HCT116 (cell line): ENCODE measurements around the gene FOXL2NB.

Source experiments
- CEBPB ChIP-seq: IDR thresholded peaks from 2 replicates; pipeline ENCODE4 v1.6.1; 2012; ENCODE audit warnings: low read depth
- ELF1 ChIP-seq: IDR thresholded peaks from 2 replicates; pipeline ENCODE4 v1.6.1; 2012; ENCODE audit warnings: low read depth, borderline replicate concordance
- EZH2phosphoT487 ChIP-seq: fragments of 200-600 bp; IDR thresholded peaks from 2 replicates; pipeline ENCODE4 v1.6.1; 2018; ENCODE audit warnings: antibody characterized with exemption, borderline replicate concordance
- POLR2A ChIP-seq: IDR thresholded peaks from 2 replicates; pipeline ENCODE4 v1.7.0; 2011; ENCODE audit warnings: borderline replicate concordance; ENCODE audit not compliant: insufficient read depth, insufficient read length; ENCODE audit errors: extremely low read depth
- POLR2AphosphoS5 ChIP-seq: IDR thresholded peaks from 2 replicates; pipeline ENCODE4 v1.6.1; 2011; ENCODE audit warnings: mild to moderate bottlenecking, low read depth, low read length, moderate library complexity
- RAD21 ChIP-seq: IDR thresholded peaks from 2 replicates; pipeline ENCODE4 v1.6.1; 2012; ENCODE audit warnings: low read depth, mild to moderate bottlenecking
- SRF ChIP-seq: IDR thresholded peaks from 2 replicates; pipeline ENCODE4 v1.6.1; 2012; ENCODE audit warnings: low read depth
- ZNF274 ChIP-seq: fragments of 200-500 bp; sonication (Bioruptor generic); IDR thresholded peaks from 2 replicates; pipeline ENCODE4 v1.6.1; 2014; ENCODE audit warnings: mild to moderate bottlenecking, low read depth, low read length, inconsistent platforms
- TF ChIP-seq, protein P1 (sequence below), 3 experiments: fragments of 200-600 bp in 1 of 3; sonication (generic) in 1 of 3; IDR thresholded peaks in 2 of 3; conservative IDR thresholded peaks in 1 of 3; 2 replicates each; pipeline ENCODE4 v1.5.1; 2012 to 2017; ENCODE audit warnings: low read depth in 2 of 3, low read length in 2 of 3, antibody characterized with exemption in 1 of 3, borderline replicate concordance in 1 of 3, control low read depth in 1 of 3, mild to moderate bottlenecking in 1 of 3, mixed read lengths in 1 of 3, mixed run types in 1 of 3, moderate library complexity in 1 of 3; ENCODE audit not compliant: insufficient read depth in 1 of 3
- TF ChIP-seq, protein P2 (sequence below): IDR thresholded peaks from 2 replicates; pipeline ENCODE4 v1.6.1; 2012
- TF ChIP-seq, protein P3 (sequence below): IDR thresholded peaks from 2 replicates; pipeline ENCODE4 v1.6.1; 2011; ENCODE audit warnings: mild to moderate bottlenecking, low read length, moderate library complexity; ENCODE audit not compliant: insufficient replicate concordance; ENCODE audit errors: extremely low read depth
- TF ChIP-seq, protein P4 (sequence below): IDR thresholded peaks from 2 replicates; pipeline ENCODE4 v1.6.1; 2012

DNA sequence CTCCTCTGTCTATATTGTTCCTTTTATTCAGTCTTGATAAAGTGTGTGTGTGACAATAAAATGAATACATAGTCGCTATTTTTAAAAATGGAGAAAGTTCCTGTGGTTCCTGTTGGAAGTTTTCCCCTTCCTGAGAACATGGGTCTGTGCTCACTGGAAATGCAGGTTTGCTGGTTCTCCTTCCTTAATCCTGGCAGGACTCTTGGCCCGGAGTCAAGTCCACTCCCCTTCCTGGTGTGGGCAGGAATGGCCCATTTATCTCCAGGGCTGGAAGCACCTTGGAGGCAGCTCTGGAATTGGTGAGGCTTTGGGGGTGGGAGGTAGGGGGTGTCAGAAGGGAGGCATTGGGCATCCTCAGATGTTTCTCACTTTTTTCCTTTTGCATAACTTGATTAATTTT is 30.2 kb upstream of the FOXL2NB start:
- TF ChIP-seq, protein P1, sequence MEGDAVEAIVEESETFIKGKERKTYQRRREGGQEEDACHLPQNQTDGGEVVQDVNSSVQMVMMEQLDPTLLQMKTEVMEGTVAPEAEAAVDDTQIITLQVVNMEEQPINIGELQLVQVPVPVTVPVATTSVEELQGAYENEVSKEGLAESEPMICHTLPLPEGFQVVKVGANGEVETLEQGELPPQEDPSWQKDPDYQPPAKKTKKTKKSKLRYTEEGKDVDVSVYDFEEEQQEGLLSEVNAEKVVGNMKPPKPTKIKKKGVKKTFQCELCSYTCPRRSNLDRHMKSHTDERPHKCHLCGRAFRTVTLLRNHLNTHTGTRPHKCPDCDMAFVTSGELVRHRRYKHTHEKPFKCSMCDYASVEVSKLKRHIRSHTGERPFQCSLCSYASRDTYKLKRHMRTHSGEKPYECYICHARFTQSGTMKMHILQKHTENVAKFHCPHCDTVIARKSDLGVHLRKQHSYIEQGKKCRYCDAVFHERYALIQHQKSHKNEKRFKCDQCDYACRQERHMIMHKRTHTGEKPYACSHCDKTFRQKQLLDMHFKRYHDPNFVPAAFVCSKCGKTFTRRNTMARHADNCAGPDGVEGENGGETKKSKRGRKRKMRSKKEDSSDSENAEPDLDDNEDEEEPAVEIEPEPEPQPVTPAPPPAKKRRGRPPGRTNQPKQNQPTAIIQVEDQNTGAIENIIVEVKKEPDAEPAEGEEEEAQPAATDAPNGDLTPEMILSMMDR (IDR thresholded peaks at IDR 0.05 in 2 of 3, conservative IDR thresholded peaks at IDR 0.05 in 1 of 3; ENCODE audit: borderline replicate concordance in 1 of 3, insufficient read depth in 1 of 3, low read depth in 2 of 3, low read length in 2 of 3): no peak
- TF ChIP-seq CEBPB: no peak
- TF ChIP-seq EZH2phosphoT487: no peak
- TF ChIP-seq SRF: no peak
- TF ChIP-seq, protein P2, sequence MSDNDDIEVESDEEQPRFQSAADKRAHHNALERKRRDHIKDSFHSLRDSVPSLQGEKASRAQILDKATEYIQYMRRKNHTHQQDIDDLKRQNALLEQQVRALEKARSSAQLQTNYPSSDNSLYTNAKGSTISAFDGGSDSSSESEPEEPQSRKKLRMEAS: no peak
- 0 out of 2 replicates have a peak, but pooled peaks have one; percentile 30 for TF ChIP-seq POLR2AphosphoS5
- no peak for TF ChIP-seq POLR2A
- TF ChIP-seq RAD21: no peak
- TF ChIP-seq, protein P3, sequence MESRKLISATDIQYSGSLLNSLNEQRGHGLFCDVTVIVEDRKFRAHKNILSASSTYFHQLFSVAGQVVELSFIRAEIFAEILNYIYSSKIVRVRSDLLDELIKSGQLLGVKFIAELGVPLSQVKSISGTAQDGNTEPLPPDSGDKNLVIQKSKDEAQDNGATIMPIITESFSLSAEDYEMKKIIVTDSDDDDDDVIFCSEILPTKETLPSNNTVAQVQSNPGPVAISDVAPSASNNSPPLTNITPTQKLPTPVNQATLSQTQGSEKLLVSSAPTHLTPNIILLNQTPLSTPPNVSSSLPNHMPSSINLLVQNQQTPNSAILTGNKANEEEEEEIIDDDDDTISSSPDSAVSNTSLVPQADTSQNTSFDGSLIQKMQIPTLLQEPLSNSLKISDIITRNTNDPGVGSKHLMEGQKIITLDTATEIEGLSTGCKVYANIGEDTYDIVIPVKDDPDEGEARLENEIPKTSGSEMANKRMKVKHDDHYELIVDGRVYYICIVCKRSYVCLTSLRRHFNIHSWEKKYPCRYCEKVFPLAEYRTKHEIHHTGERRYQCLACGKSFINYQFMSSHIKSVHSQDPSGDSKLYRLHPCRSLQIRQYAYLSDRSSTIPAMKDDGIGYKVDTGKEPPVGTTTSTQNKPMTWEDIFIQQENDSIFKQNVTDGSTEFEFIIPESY: no peak
- TF ChIP-seq, protein P4, sequence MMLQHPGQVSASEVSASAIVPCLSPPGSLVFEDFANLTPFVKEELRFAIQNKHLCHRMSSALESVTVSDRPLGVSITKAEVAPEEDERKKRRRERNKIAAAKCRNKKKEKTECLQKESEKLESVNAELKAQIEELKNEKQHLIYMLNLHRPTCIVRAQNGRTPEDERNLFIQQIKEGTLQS: no peak
- TF ChIP-seq ELF1: no peak
- no peak for TF ChIP-seq ZNF274
